Measurements from ENCODE around the gene FEV.

FEV gene

GRCh38 chr2:218985021-218985324, at the start of gene FEV:
FEV (minus strand) TSS chr2:218985184; CDS start chr2:218985075, 109 bp downstream.
- DNase-seq, result no peak

GRCh38 chr2:219032051-219032745, 47.2 kb upstream of the FEV start:
- no peak for DNase-seq

- no peak for DNase-seq
These were observed 46.2 kb upstream of the FEV start for GRCh38 chr2:219031005-219031738.

GRCh38 chr2:219030177-219030940, 45.4 kb upstream of the FEV start:
- DNase-seq, result no peak

- DNase-seq, result peak; percentile 42
These were observed 44.8 kb upstream of the FEV start for GRCh38 chr2:219029829-219030165.

- DNase-seq, result no peak
These were observed 44.2 kb upstream of the FEV start for GRCh38 chr2:219028996-219029828.

- no peak for DNase-seq
These were observed 43.2 kb upstream of the FEV start for GRCh38 chr2:219028141-219028540.

GRCh38 chr2:219027511-219028055, 42.6 kb upstream of the FEV start:
- no peak for DNase-seq

GRCh38 chr2:219026946-219027345, 42.0 kb upstream of the FEV start:
- no peak for DNase-seq

GRCh38 chr2:219025637-219026585, 40.9 kb upstream of the FEV start:
- no peak for DNase-seq

GRCh38 chr2:219024059-219024458, 39.1 kb upstream of the FEV start:
- DNase-seq, result no peak

GRCh38 chr2:219023045-219023605, 38.1 kb upstream of the FEV start:
- DNase-seq, result no peak

GRCh38 chr2:219022616-219023015, 37.6 kb upstream of the FEV start:
- no peak for DNase-seq

GRCh38 chr2:219022041-219022440, 37.1 kb upstream of the FEV start:
- DNase-seq, result no peak

- DNase-seq, result no peak
These were observed 36.6 kb upstream of the FEV start for GRCh38 chr2:219021591-219021990.

GRCh38 chr2:219020604-219021365, 35.8 kb upstream of the FEV start:
- no peak for DNase-seq

- DNase-seq, result no peak
These were observed 34.5 kb upstream of the FEV start for GRCh38 chr2:219019436-219019835.

GRCh38 chr2:219018726-219019125, 33.7 kb upstream of the FEV start:
- DNase-seq, result no peak

- no peak for DNase-seq
These were observed 33.3 kb upstream of the FEV start for GRCh38 chr2:219018286-219018685.

GRCh38 chr2:219017201-219017931, 32.4 kb upstream of the FEV start:
- no peak for DNase-seq

Data from NCI-H226 (cell line).